AG09319 (cell line): ENCODE data around the gene PCDH9.

Experiments used
- DNase-seq: peaks from one replicate; pipeline ENCODE4 v3.0.0-alpha.2; 2010; ENCODE audit warnings: low read depth; ENCODE audit errors: extremely low read depth
- CTCF ChIP-seq: IDR thresholded peaks from 2 replicates; pipeline ENCODE4 v1.5.1; 2011; ENCODE audit warnings: low read depth, mild to moderate bottlenecking, inconsistent platforms, low read length, moderate library complexity

The PCDH9 gene

GRCh38 chr13:67130444-67130843 lies 99.7 kb downstream of the PCDH9 start:
- DNase-seq = no peak
- no peak for TF ChIP-seq CTCF

- DNase-seq = no peak
- no peak for TF ChIP-seq CTCF
Measured at GRCh38 chr13:67128136-67128535, 102.0 kb downstream of the PCDH9 start.

- no peak for TF ChIP-seq CTCF
- no peak for DNase-seq
Measured at GRCh38 chr13:67125681-67126080, 104.5 kb downstream of the PCDH9 start.

GRCh38 chr13:67123165-67123564 lies 107.0 kb downstream of the PCDH9 start:
- TF ChIP-seq CTCF = no peak
- DNase-seq = no peak

GRCh38 chr13:67122251-67122650 lies 107.9 kb downstream of the PCDH9 start:
- TF ChIP-seq CTCF = no peak
- DNase-seq = no peak

GRCh38 chr13:67120872-67121531 lies 109.1 kb downstream of the PCDH9 start:
- no peak for TF ChIP-seq CTCF
- DNase-seq = no peak

GRCh38 chr13:67119481-67119894 lies 110.6 kb downstream of the PCDH9 start:
- no peak for TF ChIP-seq CTCF
- peak; percentile 10 for DNase-seq
